Osteocyte (in vitro differentiated cells): ENCODE results near the gene FAM3B. TPM values are rescaled to one million over a fixed set of nuclear protein-coding genes. Genes with fewer than 3 reads are reported as not detected.

ENCODE experiments used
- DNase-seq: peaks from one replicate; pipeline ENCODE4 v3.0.0; 2021; ENCODE audit warnings: mixed read lengths; ENCODE audit not compliant: unreplicated experiment; ENCODE audit errors: extremely low spot score
- H3K27ac Mint-ChIP-seq: one replicate; pipeline ENCODE4 v1.8.0; 2021; ENCODE audit warnings: mild to moderate bottlenecking, mixed read lengths; ENCODE audit not compliant: unreplicated experiment
- H3K27me3 Mint-ChIP-seq: one replicate; pipeline ENCODE4 v1.8.0; 2021; ENCODE audit warnings: mixed read lengths; ENCODE audit not compliant: unreplicated experiment
- H3K36me3 Mint-ChIP-seq: one replicate; pipeline ENCODE4 v1.8.0; 2021; ENCODE audit warnings: mixed read lengths; ENCODE audit not compliant: unreplicated experiment
- H3K4me1 Mint-ChIP-seq: one replicate; pipeline ENCODE4 v1.8.0; 2021; ENCODE audit warnings: mixed read lengths; ENCODE audit not compliant: unreplicated experiment
- H3K4me3 Mint-ChIP-seq: one replicate; pipeline ENCODE4 v1.8.0; 2021; ENCODE audit warnings: mild to moderate bottlenecking, moderate library complexity, mixed read lengths; ENCODE audit not compliant: unreplicated experiment
- H3K9me3 Mint-ChIP-seq: one replicate; pipeline ENCODE4 v1.8.0; 2021; ENCODE audit warnings: mixed read lengths; ENCODE audit not compliant: unreplicated experiment
- total RNA-seq: library from RNA; stranded (reverse); gene quantifications from 2 replicates; pipeline ENCODE4 v1.2.1, GENCODE V29; 2021
- TF ChIP-seq, protein P1 (sequence below): fragments of 200-600 bp; sonication (generic); IDR thresholded peaks from 2 replicates; pipeline ENCODE4 v1.5.0; 2021; ENCODE audit warnings: antibody characterized with exemption, mild to moderate bottlenecking, moderate library complexity

FAM3B gene
- total RNA-seq, 1 donor from 2014 or later, result not detected

- Mint-ChIP-seq H3K4me3 (no peak overlapping the region), H3K9me3 (no peaks in the 10 kb centered on the region), H3K27me3 (peaks cover 28% of the 10 kb centered on the region), H3K27ac (no peak overlapping the region), H3K36me3 (no peaks in the 10 kb centered on the region), H3K4me1 (peaks cover 3% of the 10 kb centered on the region)
- TF ChIP-seq, protein P1, sequence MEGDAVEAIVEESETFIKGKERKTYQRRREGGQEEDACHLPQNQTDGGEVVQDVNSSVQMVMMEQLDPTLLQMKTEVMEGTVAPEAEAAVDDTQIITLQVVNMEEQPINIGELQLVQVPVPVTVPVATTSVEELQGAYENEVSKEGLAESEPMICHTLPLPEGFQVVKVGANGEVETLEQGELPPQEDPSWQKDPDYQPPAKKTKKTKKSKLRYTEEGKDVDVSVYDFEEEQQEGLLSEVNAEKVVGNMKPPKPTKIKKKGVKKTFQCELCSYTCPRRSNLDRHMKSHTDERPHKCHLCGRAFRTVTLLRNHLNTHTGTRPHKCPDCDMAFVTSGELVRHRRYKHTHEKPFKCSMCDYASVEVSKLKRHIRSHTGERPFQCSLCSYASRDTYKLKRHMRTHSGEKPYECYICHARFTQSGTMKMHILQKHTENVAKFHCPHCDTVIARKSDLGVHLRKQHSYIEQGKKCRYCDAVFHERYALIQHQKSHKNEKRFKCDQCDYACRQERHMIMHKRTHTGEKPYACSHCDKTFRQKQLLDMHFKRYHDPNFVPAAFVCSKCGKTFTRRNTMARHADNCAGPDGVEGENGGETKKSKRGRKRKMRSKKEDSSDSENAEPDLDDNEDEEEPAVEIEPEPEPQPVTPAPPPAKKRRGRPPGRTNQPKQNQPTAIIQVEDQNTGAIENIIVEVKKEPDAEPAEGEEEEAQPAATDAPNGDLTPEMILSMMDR, result no peak
- DNase-seq, result no peak
Measured at GRCh38 chr21:41321211-41321907, 4.8 kb downstream of the FAM3B start.

- DNase-seq, result no peak
- Mint-ChIP-seq H3K9me3 (no peaks in the 10 kb centered on the region), H3K27ac (no peak overlapping the region), H3K36me3 (no peaks in the 10 kb centered on the region), H3K27me3 (peaks cover 28% of the 10 kb centered on the region), H3K4me1 (peaks cover 3% of the 10 kb centered on the region), H3K4me3 (no peak overlapping the region)
- TF ChIP-seq, protein P1, result no peak
Measured at GRCh38 chr21:41321908-41322495, 5.4 kb downstream of the FAM3B start.

- Mint-ChIP-seq H3K4me3 (no peak overlapping the region), H3K27me3 (peaks cover 21% of the 10 kb centered on the region), H3K9me3 (no peaks in the 10 kb centered on the region), H3K4me1 (no peaks in the 10 kb centered on the region), H3K36me3 (no peaks in the 10 kb centered on the region), H3K27ac (no peak overlapping the region)
- no peak for DNase-seq
- TF ChIP-seq, protein P1, result no peak
Measured at GRCh38 chr21:41322496-41323382, 6.1 kb downstream of the FAM3B start.

- Mint-ChIP-seq H3K9me3 (no peaks in the 10 kb centered on the region), H3K4me1 (no peaks in the 10 kb centered on the region), H3K27ac (no peak overlapping the region)
Measured at GRCh38 chr21:41325138-41325912, 8.7 kb downstream of the FAM3B start.

More at GRCh38 chr21:41325138-41325912, 8.7 kb downstream of the FAM3B start:
- no peak overlapping the region for H3K4me3 Mint-ChIP-seq
- TF ChIP-seq, protein P1, result no peak
- no peaks in the 10 kb centered on the region for H3K36me3 Mint-ChIP-seq
- peaks cover 17% of the 10 kb centered on the region for H3K27me3 Mint-ChIP-seq
- DNase-seq, result no peak
